Adrenal gland (tissue), 5 donors: Measurements from ENCODE around the gene ELL.

Experiments used
- CTCF ChIP-seq, 6 experiments: fragments of 450-650 bp in 4 of 6; fragments of 200-600 bp in 2 of 6; sonication (generic) in 1 of 6; IDR thresholded peaks; 1 replicate in 5 of 6; 2 replicates in 1 of 6; pipeline versions ENCODE4 v1.5.1 to v1.8.0; 2016 to 2021; ENCODE audit warnings: antibody characterized with exemption in 6 of 6, mild to moderate bottlenecking in 2 of 6, moderate library complexity in 1 of 6
- POLR2A ChIP-seq, 2 donors: fragments of 450-650 bp; IDR thresholded peaks; one replicate each; pipeline ENCODE4 v1.6.1; 2017; ENCODE audit warnings: antibody characterized with exemption in 2 of 2, mild to moderate bottlenecking in 2 of 2, moderate library complexity in 1 of 2
- donor health status: DM: no; HTN: no; CAD: no.

GRCh38 chr19:18436671-18437490, 85.0 kb downstream of the ELL start:
- TF ChIP-seq POLR2A (IDR thresholded peaks at IDR 0.05): no peak
- TF ChIP-seq CTCF (IDR thresholded peaks at IDR 0.05): no peak
